GM12865 (cell line): ENCODE results near the gene HABP2.

Experiments
- DNase-seq: peaks from one replicate; pipeline ENCODE4 v3.0.0; 2010; ENCODE audit warnings: low read depth
- H3K4me3 ChIP-seq: 2 replicates; pipeline ENCODE4 v1.5.1; 2011; ENCODE audit warnings: mild to moderate bottlenecking, low read depth, low read length, control low read depth
- TF ChIP-seq, protein P1 (sequence below): IDR thresholded peaks from 2 replicates; pipeline ENCODE4 v1.5.1; 2011; ENCODE audit warnings: low read length, control low read depth, low read depth, inconsistent platforms; ENCODE audit not compliant: insufficient read depth; ENCODE audit errors: missing control alignments

The HABP2 gene

DNA sequence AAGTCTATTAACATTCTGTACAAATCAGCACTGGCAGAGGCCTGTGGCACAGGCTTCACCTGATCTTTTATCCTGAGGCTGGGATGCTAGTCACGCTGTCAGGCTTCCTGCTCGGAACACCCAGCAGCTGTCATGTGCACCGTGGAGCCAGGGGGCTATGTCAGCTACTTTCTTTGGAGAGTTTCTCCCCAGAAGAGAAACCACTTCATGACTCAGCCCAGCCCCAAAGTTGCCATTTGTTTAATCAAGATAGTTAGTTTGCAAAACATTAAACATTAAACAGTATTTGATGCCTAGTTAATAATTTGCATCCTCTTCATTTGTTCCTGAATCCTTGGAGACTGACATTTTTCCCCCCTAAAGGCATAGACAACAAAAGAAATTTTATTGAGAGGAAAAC, at the start of gene HABP2:
TSS of gene HABP2 (plus strand) at position 353 of the 400 bp plus-strand sequence. CDS start 69 bp downstream, outside the sequence.
- DNase-seq = no peak
- TF ChIP-seq, protein P1, sequence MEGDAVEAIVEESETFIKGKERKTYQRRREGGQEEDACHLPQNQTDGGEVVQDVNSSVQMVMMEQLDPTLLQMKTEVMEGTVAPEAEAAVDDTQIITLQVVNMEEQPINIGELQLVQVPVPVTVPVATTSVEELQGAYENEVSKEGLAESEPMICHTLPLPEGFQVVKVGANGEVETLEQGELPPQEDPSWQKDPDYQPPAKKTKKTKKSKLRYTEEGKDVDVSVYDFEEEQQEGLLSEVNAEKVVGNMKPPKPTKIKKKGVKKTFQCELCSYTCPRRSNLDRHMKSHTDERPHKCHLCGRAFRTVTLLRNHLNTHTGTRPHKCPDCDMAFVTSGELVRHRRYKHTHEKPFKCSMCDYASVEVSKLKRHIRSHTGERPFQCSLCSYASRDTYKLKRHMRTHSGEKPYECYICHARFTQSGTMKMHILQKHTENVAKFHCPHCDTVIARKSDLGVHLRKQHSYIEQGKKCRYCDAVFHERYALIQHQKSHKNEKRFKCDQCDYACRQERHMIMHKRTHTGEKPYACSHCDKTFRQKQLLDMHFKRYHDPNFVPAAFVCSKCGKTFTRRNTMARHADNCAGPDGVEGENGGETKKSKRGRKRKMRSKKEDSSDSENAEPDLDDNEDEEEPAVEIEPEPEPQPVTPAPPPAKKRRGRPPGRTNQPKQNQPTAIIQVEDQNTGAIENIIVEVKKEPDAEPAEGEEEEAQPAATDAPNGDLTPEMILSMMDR = no peak
- no peak within 1 kb of the TSS for H3K4me3 ChIP-seq

DNA sequence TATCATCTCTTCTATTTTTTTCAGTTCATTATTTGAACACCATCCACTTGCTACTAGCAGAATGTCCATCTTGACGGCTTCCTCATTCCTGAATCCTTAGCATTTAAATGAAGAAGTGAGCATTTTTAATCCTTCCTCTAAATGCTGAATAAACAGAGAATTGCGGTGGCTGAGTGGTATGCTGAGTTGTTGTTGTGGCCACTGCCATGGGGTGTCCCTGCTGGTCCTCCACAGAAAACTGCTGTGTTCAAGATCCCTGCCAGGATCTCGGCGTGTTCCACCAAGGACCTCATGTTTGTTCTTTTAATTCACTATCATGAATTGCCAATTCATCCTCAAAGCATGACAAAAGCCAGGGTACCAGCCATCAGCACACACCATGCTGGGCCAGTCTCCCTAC, 48.9 kb upstream of the HABP2 start:
- H3K4me3 ChIP-seq = no peak overlapping the region
- TF ChIP-seq, protein P1 = no peak
- no peak for DNase-seq

DNA sequence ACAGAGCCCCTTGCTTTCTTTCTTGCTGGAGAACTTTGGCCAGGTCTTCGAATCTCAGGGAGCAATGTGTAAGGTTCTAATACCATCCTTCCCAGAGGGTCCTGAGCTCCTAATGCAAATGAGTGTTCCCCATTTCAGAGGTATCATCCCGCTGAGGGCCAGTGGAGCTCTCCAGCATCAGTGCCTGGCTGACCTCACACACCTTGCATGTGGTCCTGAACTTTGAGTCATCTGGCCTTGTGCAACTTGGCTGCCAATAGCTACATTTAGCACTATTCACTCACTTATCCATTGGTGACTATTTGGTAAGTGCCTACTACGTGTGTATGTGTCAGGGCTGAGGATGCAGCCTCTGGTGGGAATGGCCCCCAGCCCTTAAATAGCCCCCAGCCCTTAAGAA, 48.4 kb upstream of the HABP2 start:
- TF ChIP-seq, protein P1 = no peak
- no peak for DNase-seq
- H3K4me3 ChIP-seq = no peak overlapping the region

DNA sequence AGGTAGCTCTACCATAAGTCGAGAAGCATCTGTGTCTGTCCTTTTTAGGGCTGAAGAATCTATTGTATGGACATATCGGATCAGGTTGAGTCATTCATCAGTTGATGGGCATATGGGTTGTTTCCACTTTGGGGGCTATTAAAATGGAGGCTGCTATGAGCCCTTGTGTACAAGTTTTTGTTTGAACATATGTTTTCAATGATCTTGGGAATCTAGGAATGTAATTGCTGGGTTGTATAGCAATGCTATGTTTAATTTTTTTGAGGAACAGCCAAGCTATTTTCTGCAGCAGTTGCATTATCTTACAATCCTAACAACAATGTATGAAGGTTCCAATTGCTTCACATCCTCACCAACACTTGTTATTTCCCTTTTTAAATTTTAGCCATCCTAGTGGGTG, 46.4 kb upstream of the HABP2 start:
- DNase-seq = no peak
- TF ChIP-seq, protein P1 = no peak
- no peak overlapping the region for H3K4me3 ChIP-seq

DNA sequence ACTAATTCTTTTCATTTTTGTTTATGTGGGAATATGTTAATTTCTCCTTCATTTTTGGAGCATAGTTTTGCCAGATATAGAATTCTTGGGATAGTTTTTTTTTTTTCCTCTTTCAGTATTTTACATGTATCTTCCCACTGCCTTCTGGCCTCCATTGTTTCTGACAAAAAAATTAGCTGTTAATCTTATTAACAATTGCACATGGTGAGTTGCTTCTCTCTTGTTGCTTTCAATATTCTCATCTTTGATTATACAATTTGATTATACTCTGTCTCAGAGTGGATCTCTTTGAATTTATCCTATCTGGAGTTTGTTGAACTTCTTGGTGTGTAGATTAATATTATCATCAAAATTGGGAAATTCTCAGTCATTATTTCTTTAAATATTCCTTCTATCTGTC, 41.4 kb upstream of the HABP2 start:
- TF ChIP-seq, protein P1 = no peak
- DNase-seq = no peak
- H3K4me3 ChIP-seq = no peak overlapping the region

DNA sequence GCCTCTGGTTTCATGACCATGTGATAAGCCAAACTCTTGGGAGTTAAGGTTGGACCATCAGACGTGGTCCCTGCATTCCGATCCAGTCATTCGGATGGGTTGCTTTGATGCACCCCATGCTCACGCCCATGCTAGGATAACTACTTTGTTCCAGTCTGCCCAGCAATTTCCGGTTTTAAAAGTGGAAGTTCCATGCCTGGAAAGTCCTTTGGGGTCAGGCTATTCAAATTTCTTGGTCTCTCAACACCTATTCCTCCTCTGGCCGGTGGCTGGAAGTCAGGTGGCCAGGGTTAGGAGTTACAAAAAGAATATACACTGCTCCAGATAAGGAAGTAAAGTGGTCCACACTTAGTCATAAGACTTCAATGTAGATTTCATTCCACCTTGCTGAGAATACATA, 37.7 kb upstream of the HABP2 start:
- H3K4me3 ChIP-seq = no peak overlapping the region

DNA sequence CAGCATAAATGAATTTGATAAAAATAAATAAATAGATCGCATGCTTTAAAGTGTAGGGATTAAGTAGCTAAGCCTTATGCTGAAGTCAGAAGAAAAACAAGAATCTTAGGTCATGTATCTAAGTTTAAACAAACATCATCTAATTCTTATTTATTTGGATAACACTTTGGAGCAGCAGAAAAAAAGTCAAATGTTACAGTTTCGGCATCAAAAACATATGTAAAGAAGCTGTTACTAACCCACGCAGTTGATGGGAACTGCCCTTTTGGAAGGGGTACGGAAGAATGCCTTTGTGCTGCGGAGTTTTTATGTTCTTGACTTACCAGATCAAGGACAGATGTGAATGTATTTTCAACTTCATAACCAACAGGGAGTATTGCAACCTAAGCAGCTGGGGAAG, 37.3 kb upstream of the HABP2 start:
- H3K4me3 ChIP-seq = no peak overlapping the region
- no peak for DNase-seq
- TF ChIP-seq, protein P1 = no peak

More for the DNA sequence above, 37.7 kb upstream of the HABP2 start:
- TF ChIP-seq, protein P1 = no peak
- no peak for DNase-seq
